Measurements from ENCODE around the gene CARD10. TPM values are rescaled to one million over a fixed set of nuclear protein-coding genes. Genes with fewer than 3 reads are reported as not detected.

CARD10 gene, protein sequence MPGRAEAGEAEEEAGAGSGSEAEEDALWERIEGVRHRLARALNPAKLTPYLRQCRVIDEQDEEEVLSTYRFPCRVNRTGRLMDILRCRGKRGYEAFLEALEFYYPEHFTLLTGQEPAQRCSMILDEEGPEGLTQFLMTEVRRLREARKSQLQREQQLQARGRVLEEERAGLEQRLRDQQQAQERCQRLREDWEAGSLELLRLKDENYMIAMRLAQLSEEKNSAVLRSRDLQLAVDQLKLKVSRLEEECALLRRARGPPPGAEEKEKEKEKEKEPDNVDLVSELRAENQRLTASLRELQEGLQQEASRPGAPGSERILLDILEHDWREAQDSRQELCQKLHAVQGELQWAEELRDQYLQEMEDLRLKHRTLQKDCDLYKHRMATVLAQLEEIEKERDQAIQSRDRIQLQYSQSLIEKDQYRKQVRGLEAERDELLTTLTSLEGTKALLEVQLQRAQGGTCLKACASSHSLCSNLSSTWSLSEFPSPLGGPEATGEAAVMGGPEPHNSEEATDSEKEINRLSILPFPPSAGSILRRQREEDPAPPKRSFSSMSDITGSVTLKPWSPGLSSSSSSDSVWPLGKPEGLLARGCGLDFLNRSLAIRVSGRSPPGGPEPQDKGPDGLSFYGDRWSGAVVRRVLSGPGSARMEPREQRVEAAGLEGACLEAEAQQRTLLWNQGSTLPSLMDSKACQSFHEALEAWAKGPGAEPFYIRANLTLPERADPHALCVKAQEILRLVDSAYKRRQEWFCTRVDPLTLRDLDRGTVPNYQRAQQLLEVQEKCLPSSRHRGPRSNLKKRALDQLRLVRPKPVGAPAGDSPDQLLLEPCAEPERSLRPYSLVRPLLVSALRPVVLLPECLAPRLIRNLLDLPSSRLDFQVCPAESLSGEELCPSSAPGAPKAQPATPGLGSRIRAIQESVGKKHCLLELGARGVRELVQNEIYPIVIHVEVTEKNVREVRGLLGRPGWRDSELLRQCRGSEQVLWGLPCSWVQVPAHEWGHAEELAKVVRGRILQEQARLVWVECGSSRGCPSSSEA
- polyA plus RNA-seq (ENCODE audit: insufficient read length in 12 of 12): 10 to 100 TPM in 9 of 12 donors, 1 to 10 TPM in 2, not detected in 1; 9.2 to 26.6 (median 11.4) TPM
- long read RNA-seq, donor 1, partial matches to known transcripts: 27 of 27 reads
- long read RNA-seq, donor 1, other reads (novel, unspliced or antisense): 0 of 27 reads
- long read RNA-seq, donor 2, partial matches to known transcripts: 8 of 9 reads
- long read RNA-seq, donor 2, other reads (novel, unspliced or antisense): 0 of 9 reads
- long read RNA-seq, donor 3: 0 reads
- long read RNA-seq, donor 4: 0 reads
- long read RNA-seq, donor 5, partial matches to known transcripts: 102 of 103 reads
- long read RNA-seq, donor 5, other reads (novel, unspliced or antisense): 0 of 103 reads
- long read RNA-seq, donor 6, full-length matches to known transcripts: 1 of 1 reads
- long read RNA-seq, donor 6, partial matches to known transcripts: 0 of 1 reads
- long read RNA-seq, donor 6, other reads (novel, unspliced or antisense): 0 of 1 reads
- long read RNA-seq, donor 7: 0 reads
- long read RNA-seq, donor 8, full-length matches to known transcripts: 2 of 14 reads
- long read RNA-seq, donor 8, partial matches to known transcripts: 12 of 14 reads
- long read RNA-seq, donor 8, other reads (novel, unspliced or antisense): 0 of 14 reads
- long read RNA-seq, donor 9: 0 reads
- long read RNA-seq, donor 10, partial matches to known transcripts: 0 of 3 reads
- long read RNA-seq, donor 10, other reads (novel, unspliced or antisense): 0 of 3 reads
- long read RNA-seq, donor 11, full-length matches to known transcripts: 3 of 9 reads
- long read RNA-seq, donor 11, partial matches to known transcripts: 6 of 9 reads
- long read RNA-seq, donor 11, other reads (novel, unspliced or antisense): 0 of 9 reads

DNA sequence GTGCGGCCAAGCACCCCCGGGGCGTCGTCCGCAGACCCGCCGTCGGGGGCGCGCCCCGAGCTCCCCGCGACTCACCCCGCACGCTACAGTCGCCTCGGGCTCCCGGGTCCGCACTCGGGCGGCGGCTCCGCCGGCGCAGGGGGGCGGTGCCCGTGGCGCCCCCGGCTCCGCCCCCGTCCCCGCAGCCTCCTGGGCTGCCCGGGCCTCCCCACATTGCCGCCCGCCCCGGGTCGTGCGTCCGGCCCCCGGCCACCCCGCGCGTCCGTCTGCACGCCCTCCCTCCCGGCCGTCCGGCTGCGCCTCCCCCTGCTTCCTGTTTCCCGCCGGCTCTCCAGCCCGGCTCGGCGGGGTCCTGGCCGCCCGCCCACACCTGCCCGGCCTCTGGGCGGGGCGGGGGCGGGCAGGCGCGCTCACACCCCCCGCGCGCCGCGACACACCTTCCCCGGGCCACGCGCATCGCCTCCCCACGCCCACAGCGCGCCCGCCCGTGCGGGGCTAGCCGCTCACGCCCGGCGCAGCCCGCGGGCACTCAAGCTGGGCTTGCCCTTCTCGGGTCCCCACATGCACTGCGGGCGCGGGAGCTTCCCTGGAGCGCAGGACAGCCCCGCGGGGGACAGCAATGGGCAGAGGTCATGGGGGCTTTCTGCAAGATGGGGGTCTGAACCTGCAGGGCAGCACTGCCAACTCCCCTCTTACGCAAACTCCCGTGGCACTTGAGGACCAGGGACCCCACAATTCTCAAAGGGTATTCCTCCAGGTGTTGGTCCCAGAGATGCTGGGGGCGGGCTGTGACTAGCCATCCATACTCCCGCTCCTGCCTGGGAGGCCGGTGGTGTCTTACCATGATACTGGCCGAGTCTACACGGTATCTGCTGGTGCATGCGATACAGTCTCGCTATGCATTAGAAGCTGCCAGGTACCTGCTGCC is at the start of gene CARD10:
TSS of gene CARD10 (minus strand) at position 148 of the 928 bp plus-strand sequence. CDS start 215 bp downstream, outside the sequence.
- DNase-seq: no peak

DNA sequence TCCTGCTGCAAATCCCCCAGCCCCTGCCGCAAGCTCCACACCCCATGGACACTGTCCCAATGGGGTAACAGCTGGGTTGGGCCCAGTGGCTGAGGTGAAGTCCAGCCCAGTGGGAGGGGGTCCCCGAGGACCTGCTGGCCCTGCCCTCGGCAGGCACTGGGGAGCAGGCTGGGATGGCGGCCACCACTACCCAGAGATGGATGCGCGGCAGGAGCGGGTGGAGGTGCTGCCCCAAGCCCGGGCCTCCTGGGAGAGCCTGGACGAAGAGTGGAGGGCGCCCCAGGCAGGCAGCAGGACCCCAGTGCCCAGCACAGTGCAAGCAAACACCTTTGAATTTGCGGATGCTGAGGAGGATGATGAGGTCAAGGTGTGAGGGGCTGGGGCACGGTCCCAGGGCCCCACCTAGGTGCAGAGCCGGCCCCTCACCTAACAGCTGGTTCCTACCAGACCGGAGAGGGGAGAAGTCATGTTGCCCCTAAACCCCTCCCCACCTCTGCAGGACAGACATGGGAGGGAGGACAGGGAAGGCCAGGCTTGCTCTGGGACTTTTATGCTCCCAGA is 49.3 kb upstream of the CARD10 start:
- DNase-seq: no peak

DNA sequence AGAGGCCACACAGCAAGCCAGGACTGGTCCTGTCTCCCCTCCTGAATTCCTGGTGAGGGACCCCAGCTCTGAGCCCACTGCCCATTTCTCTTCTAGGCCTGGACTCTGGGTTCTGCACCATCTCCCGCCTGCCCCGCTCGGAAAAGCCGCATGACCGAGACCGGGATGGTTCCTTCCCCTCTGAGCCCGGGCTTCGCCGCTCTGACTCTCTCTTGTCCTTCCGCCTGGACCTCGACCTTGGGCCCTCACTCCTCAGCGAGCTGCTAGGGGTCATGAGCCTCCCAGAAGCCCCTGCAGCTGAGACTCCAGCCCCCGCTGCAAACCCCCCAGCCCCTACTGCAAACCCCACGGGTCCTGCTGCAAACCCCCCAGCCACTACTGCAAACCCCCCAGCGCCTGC is 48.8 kb upstream of the CARD10 start:
- no peak for DNase-seq

DNA sequence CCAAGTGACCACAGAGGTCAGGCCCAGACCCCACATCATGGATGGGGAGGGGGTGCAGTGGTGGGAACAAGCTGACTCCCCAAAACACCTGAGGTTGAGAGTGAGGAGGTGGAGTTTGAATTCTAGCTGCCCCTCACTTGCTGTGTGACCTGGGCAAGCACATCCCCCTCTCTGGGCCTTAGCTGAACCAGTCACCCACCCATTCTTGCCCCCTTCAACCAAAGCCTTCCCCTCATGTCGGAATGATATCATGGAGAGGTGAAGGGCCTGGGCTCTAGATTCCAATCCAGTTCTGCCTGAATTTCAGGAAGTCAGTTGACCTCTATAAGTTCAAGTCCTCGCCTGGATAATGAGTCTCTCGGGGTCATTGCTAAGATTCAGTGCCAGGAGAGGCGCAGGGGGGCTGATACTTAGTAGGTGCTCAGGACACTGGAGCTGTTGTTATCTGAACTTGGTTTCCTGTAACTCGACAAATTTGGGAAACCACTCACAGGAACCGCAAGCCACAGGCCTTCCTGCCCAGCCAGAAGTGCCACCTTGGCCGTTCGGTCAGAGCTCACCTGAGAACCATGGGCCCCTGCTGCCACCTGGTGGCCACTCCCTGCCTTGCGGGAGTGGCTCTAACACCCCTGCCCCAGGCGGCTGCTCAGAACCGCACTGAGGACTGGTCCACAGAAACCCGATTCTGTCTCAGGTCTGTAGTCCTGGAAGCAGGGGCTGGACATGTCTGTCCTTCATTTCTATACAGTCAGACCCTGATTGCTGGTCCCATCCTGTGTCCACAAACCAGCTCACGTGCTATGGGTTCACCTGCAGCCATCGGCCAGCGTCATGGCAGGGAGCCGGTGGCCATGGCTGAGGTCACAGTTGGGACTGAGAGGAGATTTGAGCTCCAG is 47.9 kb upstream of the CARD10 start:
- no peak for DNase-seq

DNA sequence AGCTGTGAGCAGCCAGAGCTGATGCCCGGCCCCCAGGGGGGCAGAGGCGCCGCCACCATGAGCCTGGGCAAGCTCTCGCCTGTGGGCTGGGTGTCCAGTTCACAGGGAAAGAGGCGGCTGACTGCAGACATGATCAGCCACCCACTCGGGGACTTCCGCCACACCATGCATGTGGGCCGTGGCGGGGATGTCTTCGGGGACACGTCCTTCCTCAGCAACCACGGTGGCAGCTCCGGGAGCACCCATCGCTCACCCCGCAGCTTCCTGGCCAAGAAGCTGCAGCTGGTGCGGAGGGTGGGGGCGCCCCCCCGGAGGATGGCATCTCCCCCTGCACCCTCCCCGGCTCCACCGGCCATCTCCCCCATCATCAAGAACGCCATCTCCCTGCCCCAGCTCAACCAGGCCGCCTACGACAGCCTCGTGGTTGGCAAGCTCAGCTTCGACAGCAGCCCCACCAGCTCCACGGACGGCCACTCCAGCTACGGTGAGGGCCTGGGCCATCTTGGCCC is 47.2 kb upstream of the CARD10 start:
- DNase-seq: no peak

DNA sequence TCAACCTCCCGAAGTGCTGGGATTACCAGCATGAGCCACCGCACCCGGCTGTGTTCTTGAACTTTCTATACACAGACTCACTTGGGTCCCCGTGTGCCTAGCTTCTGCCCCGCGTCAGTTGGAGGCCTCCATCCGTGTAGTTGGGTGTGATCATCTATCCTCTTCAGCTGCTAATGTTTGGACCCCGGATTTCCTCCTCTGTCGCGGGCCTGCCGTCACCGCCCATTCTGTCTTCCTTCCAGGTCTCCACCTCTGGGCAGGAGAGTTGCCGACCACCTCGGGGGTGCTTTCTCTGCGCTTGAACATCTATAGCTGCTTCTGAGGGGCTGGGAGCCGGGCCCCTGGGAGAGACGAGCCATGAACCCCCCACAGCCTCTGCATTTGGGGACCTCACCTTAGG is 46.6 kb upstream of the CARD10 start:
- DNase-seq: no peak

DNA sequence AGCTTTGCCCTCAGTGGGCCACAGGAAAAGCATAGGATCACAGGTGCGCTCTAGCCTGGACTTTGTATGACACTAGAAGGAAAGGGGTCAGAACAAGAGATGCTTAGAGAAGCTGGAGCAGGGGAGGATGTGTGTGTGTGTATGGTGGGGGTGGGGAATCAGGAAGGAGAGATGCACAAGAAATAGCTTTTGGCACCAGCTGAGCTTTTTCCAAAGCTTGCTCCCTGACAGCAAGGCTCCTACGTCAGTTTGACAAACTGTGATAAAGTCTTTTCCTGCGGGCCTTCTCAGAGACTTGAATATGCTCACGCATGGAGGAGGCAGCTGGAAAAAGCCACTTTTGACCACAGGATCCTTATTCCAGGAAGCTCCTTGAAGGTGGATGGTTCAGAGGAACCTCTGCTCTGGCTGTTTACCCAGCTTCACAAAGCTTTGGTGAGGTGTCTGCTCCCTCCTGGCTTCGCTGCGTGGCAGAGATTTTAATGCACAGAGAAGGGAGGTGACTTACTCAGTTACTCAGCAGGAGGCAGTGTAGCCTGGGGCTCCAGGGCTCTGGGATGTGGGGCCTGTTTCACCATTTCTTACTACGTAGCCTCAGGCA is 45.0 kb upstream of the CARD10 start:
- DNase-seq: no peak

DNA sequence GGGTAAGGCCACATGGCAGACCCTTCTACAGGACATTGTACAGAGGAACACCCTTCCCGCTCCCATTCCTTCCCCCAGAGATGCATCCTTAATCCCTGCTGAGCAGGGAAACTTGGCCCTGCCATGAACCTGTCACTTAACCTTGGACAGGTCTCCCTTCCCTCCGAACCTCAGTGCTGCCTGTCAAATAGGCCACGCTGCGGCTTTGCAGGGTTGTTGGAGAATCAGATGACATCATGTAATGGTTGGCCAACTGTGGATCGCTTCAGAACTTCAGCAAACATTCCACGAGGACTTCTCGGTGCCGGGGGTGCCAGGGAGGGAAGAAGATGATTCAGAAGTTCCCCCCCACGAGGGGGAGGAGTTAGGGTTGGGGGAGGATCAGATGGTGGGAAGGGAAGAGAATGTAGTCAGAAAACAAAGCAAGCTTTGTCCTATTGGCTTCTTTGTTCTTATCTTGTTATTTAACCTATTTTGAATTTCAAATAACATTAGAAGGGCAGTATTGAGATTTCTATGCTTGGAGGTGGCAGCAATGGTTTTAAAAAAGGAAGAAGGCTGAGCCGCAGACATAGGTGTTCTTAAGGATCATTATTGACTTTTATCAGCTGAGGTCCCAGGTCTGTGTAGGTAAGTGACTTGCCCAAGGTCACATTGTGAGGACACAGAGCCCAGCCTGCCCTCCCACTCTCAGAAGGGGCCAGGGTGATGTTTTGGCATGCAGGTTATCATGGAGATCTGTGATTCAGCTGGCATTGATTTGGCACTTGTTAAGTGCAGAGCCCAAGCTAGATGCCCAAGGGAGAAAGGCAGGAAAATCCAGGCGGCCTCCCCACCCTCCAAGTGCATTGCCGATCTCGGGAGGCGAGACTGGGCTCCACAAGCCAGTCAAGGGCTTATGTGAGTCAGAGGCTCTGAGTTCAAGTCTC is 44.2 kb upstream of the CARD10 start:
- no peak for DNase-seq

DNA sequence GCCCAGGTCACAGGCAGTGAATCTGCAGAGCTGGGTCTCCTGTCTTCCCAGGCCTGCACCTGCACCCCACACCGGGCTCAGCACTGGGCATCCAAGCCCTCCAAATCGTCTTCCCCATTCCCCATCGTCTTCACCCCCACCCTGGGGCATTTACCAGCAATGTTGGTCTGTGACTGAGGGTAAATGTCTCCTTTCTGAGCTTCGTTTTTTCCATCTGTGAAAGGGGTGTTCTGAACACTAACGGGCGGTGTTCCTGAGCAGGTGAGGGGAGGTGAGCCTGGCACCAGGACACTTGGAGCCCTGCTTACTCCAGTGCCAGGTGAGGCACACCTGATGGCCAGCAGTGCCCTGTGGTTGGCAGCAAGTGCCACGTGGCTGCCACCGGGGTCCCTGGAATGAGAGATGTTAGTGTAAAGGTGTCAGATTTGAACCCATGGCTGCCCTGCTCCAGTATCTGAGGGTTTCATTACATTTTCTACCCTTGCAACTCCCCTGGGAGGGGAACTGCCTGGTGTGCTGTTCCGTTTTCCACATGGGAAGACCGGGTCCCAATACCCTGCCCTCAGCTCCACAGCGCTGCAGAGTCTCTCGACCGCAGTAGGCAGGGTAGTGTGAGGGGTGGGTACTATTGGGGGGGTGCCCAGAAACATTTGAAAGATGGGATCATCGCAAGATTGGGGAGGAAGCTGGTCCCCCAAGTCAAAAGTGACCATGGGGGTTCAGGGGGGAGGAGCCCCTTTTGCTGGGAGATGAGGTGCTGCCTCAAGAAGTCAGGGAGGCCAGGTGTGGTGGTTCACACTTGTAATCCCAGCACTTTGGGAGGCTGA is 43.0 kb upstream of the CARD10 start:
- no peak for DNase-seq

DNA sequence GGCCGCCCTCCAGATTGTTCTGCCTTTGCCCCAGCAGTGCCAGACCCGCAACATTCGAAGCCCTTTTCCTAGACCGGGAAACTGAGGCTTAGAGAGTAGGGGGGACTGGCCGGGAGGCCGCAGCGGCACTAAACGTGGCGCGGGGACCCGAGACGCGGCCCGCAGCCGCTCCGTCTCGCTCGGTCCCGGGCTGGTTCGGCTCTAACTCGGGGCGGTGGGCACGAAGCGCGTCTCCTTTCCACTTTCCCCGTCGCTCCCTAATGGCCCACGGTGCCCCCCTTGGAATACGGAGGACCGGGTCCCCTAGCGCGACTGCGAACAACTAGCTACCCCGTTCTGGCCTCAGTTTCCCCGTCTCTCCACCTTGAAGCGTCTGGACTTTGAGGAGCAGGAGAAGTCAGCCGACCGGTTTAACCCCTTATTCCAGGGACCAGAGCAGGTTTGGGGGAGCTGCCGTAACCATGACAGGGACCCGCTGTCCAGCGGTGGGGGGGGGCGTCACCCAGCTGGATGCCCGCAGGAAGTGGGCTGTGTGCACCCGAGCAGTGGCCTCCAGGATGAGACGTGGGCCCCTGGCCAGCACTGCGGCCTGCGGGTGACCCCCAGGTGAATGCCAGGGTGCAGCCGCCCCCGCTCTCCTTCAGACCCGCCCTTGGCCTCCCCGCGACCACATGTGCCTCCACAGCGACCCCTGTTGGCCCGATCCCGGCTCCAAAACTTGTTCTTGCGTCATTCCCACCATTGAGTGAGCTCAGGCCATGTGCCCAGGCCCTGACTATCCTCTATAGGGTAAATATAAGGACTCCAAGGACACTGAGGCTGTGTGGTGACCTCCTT is 42.2 kb upstream of the CARD10 start:
- DNase-seq: peak; percentile 95

DNA sequence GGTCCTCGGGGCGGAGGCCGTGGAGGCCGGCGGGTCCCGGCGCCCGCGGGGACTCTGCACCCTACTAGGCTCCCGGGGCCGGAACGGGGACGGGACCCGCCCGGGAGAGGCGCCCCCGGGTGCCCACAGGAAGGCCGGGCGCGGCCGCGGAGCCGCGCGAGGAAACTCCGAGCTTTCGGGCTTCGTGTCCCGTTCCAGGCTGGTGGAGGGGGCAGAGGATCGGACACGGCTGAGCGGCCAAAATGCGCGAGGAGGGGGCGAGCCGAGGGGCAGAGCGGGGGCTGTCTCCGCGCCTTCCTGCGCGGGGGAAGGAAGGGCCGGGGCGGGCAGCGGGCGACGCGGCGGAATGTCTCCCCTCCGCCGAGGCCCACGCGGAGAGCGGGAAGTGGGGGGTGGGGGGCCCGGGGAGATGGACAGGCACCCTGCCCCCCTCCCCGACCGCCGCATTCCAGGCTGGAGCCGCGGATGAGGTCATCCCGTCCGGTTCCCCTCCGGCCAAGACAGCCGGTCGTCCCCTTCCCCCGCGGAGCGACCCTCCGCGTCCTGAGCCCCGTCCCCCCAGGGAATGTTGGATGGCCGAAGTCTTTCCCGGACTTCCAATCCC is 41.5 kb upstream of the CARD10 start:
- no peak for DNase-seq

DNA sequence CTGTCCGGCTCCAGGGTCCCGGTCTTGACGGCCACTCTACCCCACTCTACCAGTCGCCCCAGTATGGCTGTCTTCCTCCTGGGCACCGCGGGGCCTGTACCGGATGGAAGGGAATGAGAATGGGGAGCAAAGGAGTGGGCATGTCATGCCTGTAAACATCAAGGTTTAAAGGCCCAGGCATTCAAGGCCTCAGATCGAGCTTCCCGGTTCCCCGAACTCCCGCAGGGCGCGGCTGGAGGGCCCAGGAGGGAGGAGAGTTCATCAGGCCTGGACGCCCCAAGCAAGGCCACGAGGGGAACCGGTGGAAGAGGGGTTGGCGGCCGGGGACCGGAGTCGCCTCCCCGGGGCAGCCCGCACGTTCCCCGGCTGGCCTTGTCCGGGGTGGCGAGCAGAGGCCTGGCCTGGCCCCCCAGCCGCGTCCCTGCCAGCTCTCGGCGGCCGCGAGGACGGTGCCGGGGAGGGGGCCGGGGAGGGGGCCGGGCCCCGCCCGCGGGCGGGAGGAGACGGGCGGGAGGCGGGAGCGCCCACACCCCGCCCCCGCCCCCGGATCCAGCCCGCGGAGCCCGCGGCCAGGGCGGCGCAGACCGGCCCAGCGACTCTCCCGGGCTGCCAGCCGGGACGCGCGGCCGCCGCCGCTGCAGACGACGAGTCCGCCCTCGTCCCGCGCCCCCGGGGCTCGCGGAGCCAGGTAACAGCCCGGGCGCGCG is 40.8 kb upstream of the CARD10 start, which contains the start of gene CDC42EP1:
TSS of gene CDC42EP1 (plus strand) at position 580 of the 707 bp plus-strand sequence. CDS start 5,870 bp downstream, outside the sequence.
- DNase-seq: no peak

DNA sequence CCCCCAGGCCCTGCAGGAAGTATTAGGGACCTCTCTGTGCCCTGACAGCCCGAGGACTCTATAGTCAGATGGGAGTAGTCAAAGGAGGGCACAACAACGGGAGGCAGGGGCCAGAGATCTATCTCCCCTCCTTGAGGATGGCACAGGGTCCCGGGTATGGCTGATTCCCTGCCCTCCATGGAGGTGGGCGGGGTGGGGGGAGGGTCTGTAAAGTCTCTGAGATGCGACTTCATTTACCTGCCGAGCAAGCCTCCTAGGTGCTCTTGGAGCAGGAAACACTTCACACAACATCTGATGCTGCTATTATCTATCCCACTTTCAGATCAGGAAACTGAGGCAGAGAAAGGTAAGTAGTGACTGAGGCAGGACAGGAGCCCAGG is 40.3 kb upstream of the CARD10 start:
- DNase-seq: no peak
